K562 (cell line): ENCODE measurements around the gene NPTXR. TPM values are rescaled to one million over a fixed set of nuclear protein-coding genes. Genes with fewer than 3 reads are reported as not detected.
A peak's percentile ranks its signal among the peaks of the same experiment; 100 is the strongest.

Experiments used
- ATAC-seq: fragments of 200-7000 bp; cut with Tn5 transposase; 3 replicates; pipeline ENCODE4 v1.9.1; 2020; ENCODE audit warnings: moderate library complexity
- BruUV-seq: library from RNA; stranded (reverse); fragments of 400-500 nt; replicated peaks from 2 replicates; lab custom pipeline; 2021; lab: Mats Ljungman, UMichigan
- CTCF ChIA-PET: fragments of 300-600 bp; formaldehyde crosslinking; extraction: SDS; loops from one replicate; lab custom pipeline; 2021; ENCODE audit warnings: low intra/inter-chr PET ratio; lab: Yijun Ruan, JAX
- POLR2A ChIA-PET: fragments of 300-600, 350-650 bp; sonication (Branson Sonifier 250); formaldehyde crosslinking; extraction: SDS; loops from one replicate; lab custom pipeline; 2021; ENCODE audit warnings: antibody characterized with exemption, inconsistent platforms; lab: Yijun Ruan, JAX
- DNase-seq, 4 experiments: peaks; one replicate each; pipeline versions ENCODE4 v3.0.0 to v3.0.0-alpha.2; 2011 to 2018; ENCODE audit warnings: low spot score in 3 of 4, mixed read lengths in 3 of 4; ENCODE audit errors: extremely low read depth in 1 of 4
- FAIRE-seq: peaks from 2 replicates; lab custom pipeline; 2011; peaks lifted over from hg19 to GRCh38; lab: Jason Lieb, UNC
- H2AFZ ChIP-seq: 2 replicates; pipeline ENCODE4 v1.6.0; 2011; ENCODE audit warnings: low read depth, low read length, control low read depth, inconsistent platforms
- H3K27ac ChIP-seq: fragments of 200-600 bp; 3 replicates; pipeline ENCODE4 v1.8.0; 2011; ENCODE audit warnings: low read depth, mild to moderate bottlenecking, control low read depth, inconsistent platforms, low read length, moderate library complexity, mixed read lengths; ENCODE audit errors: extremely low read depth
- H3K27me3 ChIP-seq, 2 experiments: fragments of 300-600 bp in 1 of 2; 2 replicates in 1 of 2; 3 replicates in 1 of 2; pipeline versions ENCODE4 v1.6.0 to v1.8.0; 2011; ENCODE audit warnings: inconsistent platforms in 2 of 2, low read length in 2 of 2, mild to moderate bottlenecking in 1 of 2, mixed read lengths in 1 of 2, moderate library complexity in 1 of 2; ENCODE audit not compliant: control insufficient read depth in 2 of 2, insufficient read depth in 2 of 2
- H3K36me3 ChIP-seq: fragments of 300-600 bp; 3 replicates; pipeline ENCODE4 v1.8.0; 2011; ENCODE audit warnings: mild to moderate bottlenecking, low read length, inconsistent platforms; ENCODE audit not compliant: control insufficient read depth, insufficient read depth
- H3K4me1 ChIP-seq, 2 experiments: fragments of 200-600 bp in 1 of 2; replicated peaks in 1 of 2; 2 replicates in 1 of 2; 3 replicates in 1 of 2; pipeline versions ENCODE4 v1.5.1 to v1.8.0; 2011; ENCODE audit warnings: inconsistent platforms in 2 of 2, low read length in 2 of 2, mild to moderate bottlenecking in 1 of 2, mixed read lengths in 1 of 2, moderate library complexity in 1 of 2; ENCODE audit not compliant: control insufficient read depth in 2 of 2, insufficient read depth in 2 of 2
- H3K4me2 ChIP-seq: 2 replicates; pipeline ENCODE4 v1.6.1; 2011; ENCODE audit warnings: low read length, control low read depth, inconsistent platforms, mixed read lengths; ENCODE audit not compliant: insufficient read depth
- H3K4me3 ChIP-seq: fragments of 200-600 bp; sonication (generic), shearing (Covaris generic); 2 replicates; pipeline ENCODE4 v1.5.1; 2016; ENCODE audit warnings: control low read depth, inconsistent platforms
- H3K79me2 ChIP-seq: fragments of 200-600 bp; 3 replicates; pipeline ENCODE4 v1.8.0; 2011; ENCODE audit warnings: low read length, inconsistent platforms; ENCODE audit not compliant: control insufficient read depth, insufficient read depth
- H3K9ac ChIP-seq, 2 experiments: 2 replicates each; pipeline versions ENCODE4 v1.6.0 to v1.6.1; 2011; ENCODE audit warnings: low read depth in 2 of 2, low read length in 2 of 2, control low read depth in 1 of 2, inconsistent platforms in 1 of 2, mild to moderate bottlenecking in 1 of 2, mixed read lengths in 1 of 2; ENCODE audit not compliant: insufficient read depth in 1 of 2
- H3K9me1 ChIP-seq: one replicate; pipeline ENCODE4 v1.6.0; 2011; ENCODE audit warnings: inconsistent platforms, mild to moderate bottlenecking, low read length, moderate library complexity; ENCODE audit not compliant: control insufficient read depth, insufficient read depth
- H3K9me3 ChIP-seq: replicated peaks from 2 replicates; pipeline ENCODE4 v1.5.1; 2011; ENCODE audit warnings: low read depth, low read length, inconsistent platforms; ENCODE audit not compliant: control insufficient read depth, insufficient read depth
- H4K20me1 ChIP-seq: replicated peaks from 2 replicates; pipeline ENCODE4 v1.6.1; 2011; ENCODE audit warnings: low read length, inconsistent platforms, mixed read lengths; ENCODE audit not compliant: control insufficient read depth, insufficient read depth
- HNRNPUL1 ChIP-seq: fragments of 200-400 bp; formaldehyde crosslinking; IDR thresholded peaks from 2 replicates; pipeline ENCODE4 v1.6.1; 2017; ENCODE audit warnings: low read length
- NFIC ChIP-seq: fragments of 450-650 bp; IDR thresholded peaks from 2 replicates; pipeline ENCODE4 v1.6.1; 2017; ENCODE audit warnings: mild to moderate bottlenecking, inconsistent platforms
- RBFOX2 ChIP-seq: fragments of 200-400 bp; formaldehyde crosslinking; IDR thresholded peaks from 2 replicates; pipeline ENCODE4 v1.6.1; 2017; ENCODE audit warnings: low read depth, mild to moderate bottlenecking, low read length, moderate library complexity
- WGBS: fragments of 100-300 bp; shearing (Covaris generic); methylation state at CpG from one replicate; pipeline ENCODE4 v1.1.6; 2016; ENCODE audit warnings: low coverage, mixed read lengths; ENCODE audit not compliant: insufficient coverage; ENCODE audit errors: missing lambda C conversion rate; 5-methylcytosine and 5-hydroxymethylcytosine counted together
- in situ Hi-C: fragments of 300-500 bp; cut with MboI; formaldehyde crosslinking; loops from 4 replicates; pipeline ENCODE4 v1.15.0; 2018; ENCODE audit warnings: inconsistent platforms, mixed read lengths
- intact Hi-C: fragments of 100-400 bp; cut with micrococcal nuclease; formaldehyde crosslinking; loops from 2 replicates; pipeline ENCODE4 v1.14.2; 2022
- polyA plus RNA-seq, 8 experiments: library from polyadenylated mRNA; depleted of rRNA in 4 of 8; stranded (reverse) in 5 of 8; unstranded in 3 of 8; fragments of >200 nt; fragmentation: Nextera tagmentation in 2 of 8; fragmentation: Illumina TruSeq in 1 of 8; extraction: Ambion mirVana in 2 of 8; extraction: Trizol in 1 of 8; gene quantifications; 2 replicates each; pipeline versions ENCODE4 v1.2.1 to v1.2.3, GENCODE V29; 2011 to 2014; ENCODE audit warnings: inconsistent platforms in 1 of 8, missing spikeins in 1 of 8
- total RNA-seq, 7 experiments: library from RNA; depleted of rRNA in 6 of 7; stranded (reverse); fragments of >200 nt in 6 of 7; fragmentation: Illumina TruSeq in 2 of 7; extraction: Trizol in 2 of 7; gene quantifications; 2 replicates each; pipeline versions ENCODE4 v1.2.1 to v1.2.3, GENCODE V29; 2011 to 2021; ENCODE audit warnings: low replicate concordance in 1 of 7

NPTXR gene
- total and polyA plus RNA-seq, 9 of the 15 experiments (the other 6 are each of a cell fraction or from before 2014, with no cell fraction given) = 0.01 to 3.1 (median 1.1) TPM

- no peaks in the 10 kb centered on the region for H4K20me1 ChIP-seq
- ChIA-PET CTCF (no interaction called here), POLR2A (interaction anchor here (0.6 to 0.9 kb wide), 4 partner anchors 9 to 159 kb away, joined by 3 to 4 read pairs (median 3); partner anchors contain the start of gene GTPBP1)
- no TSS peak for BruUV-seq
- H3K79me2 ChIP-seq = peaks cover 8% of the 10 kb centered on the region
- no peak overlapping the region for H3K9ac ChIP-seq
- DNase-seq = no peak
- in situ Hi-C loops (no loop called here), intact Hi-C loops (no loop called here)
- H3K36me3 ChIP-seq = peaks cover 44% of the 10 kb centered on the region; the same call in 2 of the 3 replicates
- TF ChIP-seq HNRNPUL1 = no peak
- 0 out of 2 replicates have a peak, but pooled peaks have one; percentile 12 for TF ChIP-seq NFIC
- TF ChIP-seq RBFOX2 = peak; percentile 66; the same call in 1 of the 2 replicates
- 82% methylated on average over 9 of the region's 24 CpGs for WGBS
- no peaks in the 10 kb centered on the region for H3K27me3 ChIP-seq
- H3K4me3 ChIP-seq = no peak overlapping the region
- H3K27ac ChIP-seq = no peak overlapping the region
- no peak overlapping the region for H2AFZ ChIP-seq
- no peak for ATAC-seq
- H3K9me1 ChIP-seq = peaks cover 2% of the 10 kb centered on the region
- H3K4me2 ChIP-seq = no peak overlapping the region
- H3K4me1 ChIP-seq = peaks cover 0 to 39% of the 10 kb centered on the region in 2 experiments; a peak in 4 of 5 replicates
- no peak for FAIRE-seq
- no peaks in the 10 kb centered on the region for H3K9me3 ChIP-seq
Measured at GRCh38 chr22:38864361-38865191, 20.7 kb upstream of the NPTXR start.
